Natural killer cell (primary cell): ENCODE data around the gene PPOX. TPM values are rescaled to one million over a fixed set of nuclear protein-coding genes. Genes with fewer than 3 reads are reported as not detected.

Source experiments
- ATAC-seq, 3 donors: fragments of 150-1000 bp in 2 of 3; fragments of 200-7000 bp in 1 of 3; cut with Tn5 transposase; 1 replicate in 1 of 3; 2 replicates in 2 of 3; pipeline ENCODE4 v1.10.0; 2021; ENCODE audit warnings: mild to moderate bottlenecking in 2 of 3, moderate library complexity in 2 of 3
- DNase-seq, 2 donors: peaks; one replicate each; pipeline versions ENCODE4 v3.0.0 to v3.0.0-alpha.2; 2013 to 2021; ENCODE audit warnings: mixed read lengths in 1 of 2
- H3K27ac ChIP-seq: one replicate; pipeline ENCODE4 v1.5.1; 2013; ENCODE audit warnings: mild to moderate bottlenecking, low read length
- H3K27me3 ChIP-seq: one replicate; pipeline ENCODE4 v1.6.1; 2013; ENCODE audit warnings: low read length; ENCODE audit not compliant: control insufficient read depth, insufficient read depth
- H3K36me3 ChIP-seq: one replicate; pipeline ENCODE4 v1.6.1; 2013; ENCODE audit warnings: low read length; ENCODE audit not compliant: control insufficient read depth, insufficient read depth
- H3K4me1 ChIP-seq: one replicate; pipeline ENCODE4 v1.6.1; 2013; ENCODE audit warnings: low read length; ENCODE audit not compliant: control insufficient read depth, insufficient read depth
- H3K4me3 ChIP-seq: one replicate; pipeline ENCODE4 v1.5.1; 2013; ENCODE audit warnings: low read length
- H3K9me3 ChIP-seq: one replicate; pipeline ENCODE4 v1.6.1; 2013; ENCODE audit warnings: low read length; ENCODE audit not compliant: control insufficient read depth, insufficient read depth
- H3K27ac Mint-ChIP-seq, 2 donors: one replicate each; pipeline ENCODE4 v1.8.0; 2022; ENCODE audit warnings: mild to moderate bottlenecking in 2 of 2, mixed read lengths in 2 of 2, moderate library complexity in 1 of 2
- H3K27me3 Mint-ChIP-seq, 2 donors: one replicate each; pipeline ENCODE4 v1.8.0; 2022; ENCODE audit warnings: low read depth in 2 of 2, mixed read lengths in 2 of 2
- H3K36me3 Mint-ChIP-seq: one replicate; pipeline ENCODE4 v1.8.0; 2022; ENCODE audit warnings: mixed read lengths
- H3K4me1 Mint-ChIP-seq, 2 donors: one replicate each; pipeline ENCODE4 v1.8.0; 2022; ENCODE audit warnings: mixed read lengths in 2 of 2
- H3K4me3 Mint-ChIP-seq: one replicate; pipeline ENCODE4 v1.8.0; 2022; ENCODE audit warnings: mild to moderate bottlenecking, moderate library complexity, mixed read lengths
- H3K9me3 Mint-ChIP-seq, 2 donors: one replicate each; pipeline ENCODE4 v1.8.0; 2022; ENCODE audit warnings: mixed read lengths in 2 of 2
- WGBS: methylation state at CpG from one replicate; pipeline ENCODE4 v1.1.7; 2013; ENCODE audit warnings: missing lambda C conversion rate; ENCODE audit not compliant: insufficient coverage; 5-methylcytosine and 5-hydroxymethylcytosine counted together
- intact Hi-C: fragments of 100-400 bp; cut with micrococcal nuclease; formaldehyde crosslinking; loops from one replicate; pipeline ENCODE4 v1.14.2; 2022
- total RNA-seq, 4 donors: library from RNA; stranded (reverse); fragments of 120-200 nt in 1 of 4; gene quantifications; one replicate each; pipeline versions ENCODE4 v1.2.3 to v1.2.4, GENCODE V29; 2013 to 2022
- TF ChIP-seq, protein P1 (sequence below): fragments of 200-600 bp; IDR thresholded peaks from one replicate; pipeline ENCODE4 v1.8.0; 2022; ENCODE audit warnings: antibody characterized with exemption

The PPOX gene
- total RNA-seq, 3 donors from 2014 or later (not counting 1 experiment from before 2014, with no cell fraction given): 45.5 to 66.3 (median 57.4) TPM

DNA sequence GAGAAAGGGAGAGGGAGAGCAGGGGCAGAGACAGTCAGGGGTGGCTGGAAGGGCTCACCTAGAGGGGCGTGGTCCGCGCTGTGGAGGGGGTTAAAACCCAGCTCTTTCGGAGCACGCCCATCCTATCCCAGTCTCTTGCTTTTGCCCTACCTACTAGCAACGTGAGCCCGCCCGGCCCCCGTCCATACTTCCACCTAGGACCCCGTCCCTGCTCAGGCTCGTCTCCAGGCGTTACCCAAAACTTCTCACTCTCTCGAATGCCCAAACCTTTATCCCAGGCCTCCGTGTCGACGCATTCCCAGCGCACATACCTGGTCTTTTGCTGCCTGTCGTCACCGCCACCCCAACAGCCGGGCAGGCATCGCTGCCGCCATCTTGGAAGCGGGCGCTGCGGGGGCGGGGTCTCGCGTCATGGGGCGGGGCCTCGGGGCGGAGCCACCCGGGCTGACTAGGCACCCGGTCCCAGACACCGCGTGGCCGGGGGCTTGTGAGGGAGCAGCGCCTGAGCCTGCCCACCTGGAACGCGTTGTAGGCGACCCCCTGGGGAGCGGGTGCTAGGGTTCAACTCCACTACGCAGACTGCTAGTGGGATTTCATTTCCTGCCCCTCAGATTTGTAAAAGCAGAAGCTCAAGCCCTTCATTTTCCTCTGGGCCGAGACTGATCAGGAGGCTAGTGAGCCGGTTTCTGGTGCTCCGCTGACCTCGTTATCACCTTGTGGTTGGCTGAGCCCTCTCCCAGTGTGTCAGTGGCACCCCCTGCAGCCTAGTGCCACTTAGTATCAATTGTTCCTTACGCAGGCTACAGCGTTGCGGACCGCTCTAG, 11.1 kb downstream of the PPOX start, which contains the start of gene B4GALT3:
B4GALT3 (minus strand) TSS at position 396 of the 824 bp plus-strand sequence. CDS start 1,447 bp downstream, outside the sequence.
- Histone ChIP-seq H3K4me3 (peak within 1 kb of the TSS; percentile 96), H3K4me1 (peaks cover 36% of the 10 kb centered on the region), H3K36me3 (peaks cover 32% of the 10 kb centered on the region), H3K27ac (peak within 1 kb of the TSS; percentile 89), H3K9me3 (no peaks in the 10 kb centered on the region), H3K27me3 (no peaks in the 10 kb centered on the region)
- H3K4me3 Mint-ChIP-seq: peak within 1 kb of the TSS; percentile 99
- 7% methylated on average over 50 of the region's 50 CpGs for WGBS
- DNase-seq: peak; percentile 91 to 97
- peak; percentile 89 to 94 (median 94) for ATAC-seq
- intact Hi-C loops: loop anchor here (1.0 kb wide), 1 partner anchor 11 kb away; the partner anchor contains the start of gene PPOX
- H3K27ac Mint-ChIP-seq: peak within 1 kb of the TSS; percentile 96 to 99
- H3K36me3 Mint-ChIP-seq: peaks cover 21% of the 10 kb centered on the region
- H3K27me3 Mint-ChIP-seq: no peaks in the 10 kb centered on the region
- H3K4me1 Mint-ChIP-seq: peaks cover 74 to 81% of the 10 kb centered on the region in 2 donors
- no peaks in the 10 kb centered on the region for H3K9me3 Mint-ChIP-seq
- TF ChIP-seq, protein P1, sequence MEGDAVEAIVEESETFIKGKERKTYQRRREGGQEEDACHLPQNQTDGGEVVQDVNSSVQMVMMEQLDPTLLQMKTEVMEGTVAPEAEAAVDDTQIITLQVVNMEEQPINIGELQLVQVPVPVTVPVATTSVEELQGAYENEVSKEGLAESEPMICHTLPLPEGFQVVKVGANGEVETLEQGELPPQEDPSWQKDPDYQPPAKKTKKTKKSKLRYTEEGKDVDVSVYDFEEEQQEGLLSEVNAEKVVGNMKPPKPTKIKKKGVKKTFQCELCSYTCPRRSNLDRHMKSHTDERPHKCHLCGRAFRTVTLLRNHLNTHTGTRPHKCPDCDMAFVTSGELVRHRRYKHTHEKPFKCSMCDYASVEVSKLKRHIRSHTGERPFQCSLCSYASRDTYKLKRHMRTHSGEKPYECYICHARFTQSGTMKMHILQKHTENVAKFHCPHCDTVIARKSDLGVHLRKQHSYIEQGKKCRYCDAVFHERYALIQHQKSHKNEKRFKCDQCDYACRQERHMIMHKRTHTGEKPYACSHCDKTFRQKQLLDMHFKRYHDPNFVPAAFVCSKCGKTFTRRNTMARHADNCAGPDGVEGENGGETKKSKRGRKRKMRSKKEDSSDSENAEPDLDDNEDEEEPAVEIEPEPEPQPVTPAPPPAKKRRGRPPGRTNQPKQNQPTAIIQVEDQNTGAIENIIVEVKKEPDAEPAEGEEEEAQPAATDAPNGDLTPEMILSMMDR: no peak

DNA sequence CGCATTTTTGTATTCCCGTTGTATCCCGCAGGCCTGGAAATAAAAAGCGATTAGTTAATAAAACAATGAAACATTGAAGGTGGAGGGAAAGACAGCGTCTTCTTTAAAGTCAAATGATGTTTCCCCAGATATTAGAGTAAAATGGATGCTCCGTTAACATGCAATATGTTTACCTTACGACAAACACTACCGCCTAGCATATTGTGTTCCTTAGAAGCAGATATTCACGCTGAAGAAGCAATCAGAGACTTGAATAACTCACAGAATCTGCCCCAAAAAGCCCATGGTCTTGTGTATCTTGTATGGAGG, 11.7 kb downstream of the PPOX start:
- peaks cover 41% of the 10 kb centered on the region for H3K4me1 ChIP-seq
- H3K9me3 ChIP-seq: no peaks in the 10 kb centered on the region
- H3K27ac ChIP-seq: peak overlapping the region; percentile 89
- TF ChIP-seq, protein P1: no peak
- no peaks in the 10 kb centered on the region for H3K27me3 ChIP-seq
- peak overlapping the region; percentile 96 to 99 for H3K27ac Mint-ChIP-seq
- H3K4me3 ChIP-seq: peak overlapping the region; percentile 96
- peaks cover 74 to 81% of the 10 kb centered on the region in 2 donors for H3K4me1 Mint-ChIP-seq
- peak overlapping the region; percentile 99 for H3K4me3 Mint-ChIP-seq
- WGBS: 94% methylated on average over 9 of the region's 9 CpGs
- H3K9me3 Mint-ChIP-seq: no peaks in the 10 kb centered on the region
- H3K36me3 Mint-ChIP-seq: peaks cover 15% of the 10 kb centered on the region
- DNase-seq (no peak), ATAC-seq (no peak)
- H3K36me3 ChIP-seq: peaks cover 27% of the 10 kb centered on the region
- intact Hi-C loops: loop anchor here (1.0 kb wide), 1 partner anchor 12 kb away; the partner anchor contains the start of gene PPOX
- no peaks in the 10 kb centered on the region for H3K27me3 Mint-ChIP-seq

DNA sequence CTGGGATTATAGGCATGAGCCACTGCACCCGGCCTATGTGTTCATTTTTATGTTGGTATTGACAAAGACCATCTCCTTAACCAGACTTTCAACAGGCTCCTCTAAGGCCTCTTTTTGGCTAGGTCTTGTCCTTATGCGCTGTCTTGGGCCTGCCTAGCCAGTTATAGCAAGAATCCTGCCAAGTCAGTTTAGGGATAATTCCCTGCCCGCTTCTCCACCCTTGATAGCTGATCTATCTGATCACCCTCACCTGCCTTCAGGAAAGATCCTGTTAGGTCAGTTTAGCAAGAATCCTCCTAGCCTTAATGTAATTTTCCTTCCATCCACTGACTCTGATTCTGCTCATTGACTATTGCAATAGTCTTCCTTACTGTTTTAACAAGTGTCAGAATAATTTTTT, 13.5 kb downstream of the PPOX start:
- intact Hi-C loops: no loop called here
- H3K36me3 ChIP-seq: peaks cover 12% of the 10 kb centered on the region
- WGBS: 99% methylated on average over 3 of the region's 3 CpGs
- H3K9me3 ChIP-seq: no peaks in the 10 kb centered on the region
- no peak overlapping the region for H3K27ac ChIP-seq
- peak overlapping the region; percentile 95 to 97 for H3K27ac Mint-ChIP-seq
- H3K36me3 Mint-ChIP-seq: peaks cover 2% of the 10 kb centered on the region
- H3K27me3 ChIP-seq: no peaks in the 10 kb centered on the region
- DNase-seq (no peak), ATAC-seq (no peak)
- no peaks in the 10 kb centered on the region for H3K27me3 Mint-ChIP-seq
- peaks cover 81 to 86% of the 10 kb centered on the region in 2 donors for H3K4me1 Mint-ChIP-seq
- peaks cover 56% of the 10 kb centered on the region for H3K4me1 ChIP-seq
- H3K9me3 Mint-ChIP-seq: no peaks in the 10 kb centered on the region
- TF ChIP-seq, protein P1: no peak
- peak overlapping the region; percentile 31 for H3K4me3 Mint-ChIP-seq
- no peak overlapping the region for H3K4me3 ChIP-seq
